Measurements from ENCODE around the gene SLC17A7.

The SLC17A7 gene

DNA sequence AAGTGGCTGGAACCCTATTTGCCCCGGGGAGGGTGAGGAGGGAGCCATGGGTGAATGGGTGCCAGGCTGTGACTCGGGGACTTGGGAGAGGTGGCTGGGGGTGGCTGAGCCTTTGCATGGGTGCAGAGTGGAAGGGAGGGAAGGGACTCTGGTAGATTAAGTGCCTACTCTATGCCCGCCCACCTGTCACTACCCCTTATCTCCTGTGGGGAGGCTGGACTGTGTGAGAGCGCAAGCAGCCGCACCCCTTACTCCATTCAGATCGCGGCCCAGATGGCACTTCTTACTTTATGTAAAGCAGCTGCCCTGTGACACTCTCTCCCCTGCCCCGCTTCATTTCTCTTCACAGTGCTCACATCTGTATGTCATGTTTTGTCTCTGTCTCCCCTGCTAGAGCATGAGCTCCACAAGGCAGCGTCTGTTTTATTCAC lies 50.4 kb downstream of the SLC17A7 start:
- TF ChIP-seq, protein P1, sequence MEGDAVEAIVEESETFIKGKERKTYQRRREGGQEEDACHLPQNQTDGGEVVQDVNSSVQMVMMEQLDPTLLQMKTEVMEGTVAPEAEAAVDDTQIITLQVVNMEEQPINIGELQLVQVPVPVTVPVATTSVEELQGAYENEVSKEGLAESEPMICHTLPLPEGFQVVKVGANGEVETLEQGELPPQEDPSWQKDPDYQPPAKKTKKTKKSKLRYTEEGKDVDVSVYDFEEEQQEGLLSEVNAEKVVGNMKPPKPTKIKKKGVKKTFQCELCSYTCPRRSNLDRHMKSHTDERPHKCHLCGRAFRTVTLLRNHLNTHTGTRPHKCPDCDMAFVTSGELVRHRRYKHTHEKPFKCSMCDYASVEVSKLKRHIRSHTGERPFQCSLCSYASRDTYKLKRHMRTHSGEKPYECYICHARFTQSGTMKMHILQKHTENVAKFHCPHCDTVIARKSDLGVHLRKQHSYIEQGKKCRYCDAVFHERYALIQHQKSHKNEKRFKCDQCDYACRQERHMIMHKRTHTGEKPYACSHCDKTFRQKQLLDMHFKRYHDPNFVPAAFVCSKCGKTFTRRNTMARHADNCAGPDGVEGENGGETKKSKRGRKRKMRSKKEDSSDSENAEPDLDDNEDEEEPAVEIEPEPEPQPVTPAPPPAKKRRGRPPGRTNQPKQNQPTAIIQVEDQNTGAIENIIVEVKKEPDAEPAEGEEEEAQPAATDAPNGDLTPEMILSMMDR (conservative IDR thresholded peaks at IDR 0.05; ENCODE audit: control insufficient read depth, insufficient read depth, low read depth, low read length), result no peak
- no peak overlapping the region for H3K4me3 ChIP-seq (ENCODE audit: control insufficient read depth, low read depth, low read length)
- no peak for DNase-seq (ENCODE audit: low read depth)

DNA sequence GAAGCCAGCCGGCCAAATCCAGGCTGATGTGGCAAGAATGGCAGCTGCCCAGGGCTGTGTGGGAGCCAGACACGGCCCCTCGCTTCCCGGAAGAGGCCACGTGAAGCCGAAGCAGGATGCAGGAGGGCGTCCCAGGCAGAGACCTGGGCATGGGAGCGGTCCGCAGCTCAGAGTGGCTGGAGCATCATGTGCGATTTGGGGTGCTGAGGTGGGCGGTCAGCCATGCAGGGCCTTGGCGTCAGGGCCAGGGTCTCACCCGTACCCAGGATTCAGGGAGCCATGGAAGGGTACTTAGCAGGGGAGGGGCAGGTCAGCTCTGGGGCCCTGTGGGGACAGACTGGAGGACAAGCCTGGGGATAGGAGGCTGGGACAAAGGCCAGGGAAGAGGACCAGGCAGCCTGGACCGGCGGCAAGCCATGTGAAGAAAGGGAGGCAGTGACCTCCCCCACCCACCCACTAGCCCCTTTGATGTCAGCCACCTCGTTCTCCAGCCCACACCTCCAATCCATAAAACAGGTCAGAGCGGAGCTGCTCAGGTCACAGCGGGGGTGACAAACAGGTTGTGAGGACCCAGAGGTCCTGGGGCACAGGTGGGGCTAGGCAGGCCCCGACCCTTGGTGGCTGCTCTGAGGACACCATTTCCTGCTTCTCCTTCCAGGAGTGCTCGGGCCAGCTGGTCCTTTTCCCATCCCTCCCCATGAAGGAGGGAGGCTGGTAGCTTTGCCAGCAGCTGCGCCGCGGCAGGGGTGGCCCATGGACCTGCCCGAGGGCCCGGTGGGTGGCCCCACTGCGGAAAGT lies 51.0 kb downstream of the SLC17A7 start:
- no peak overlapping the region for H3K4me3 ChIP-seq (ENCODE audit: control insufficient read depth, low read depth, low read length)
- TF ChIP-seq, protein P1 (conservative IDR thresholded peaks at IDR 0.05; ENCODE audit: control insufficient read depth, insufficient read depth, low read depth, low read length), result no peak

DNA sequence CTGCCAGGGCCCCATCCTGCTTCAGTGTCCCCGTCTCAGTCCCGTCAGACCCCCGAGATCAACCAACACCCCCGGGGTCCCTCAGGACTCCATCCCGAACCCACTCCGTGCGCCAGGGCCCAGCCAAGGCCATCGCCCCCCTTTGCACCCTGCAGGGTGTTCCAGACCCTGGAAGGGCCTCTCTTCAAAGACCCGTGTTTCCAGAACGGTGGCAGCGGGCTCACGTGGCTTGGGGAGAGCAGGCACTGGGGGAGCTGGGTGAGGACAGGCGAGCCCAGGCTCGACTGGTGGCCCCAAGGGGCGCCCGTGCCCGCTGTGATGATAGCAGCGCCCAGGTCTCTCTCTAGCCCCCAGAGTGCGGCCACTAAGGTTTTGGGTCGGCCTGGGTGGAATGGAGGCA lies 51.9 kb downstream of the SLC17A7 start:
- H3K4me3 ChIP-seq (ENCODE audit: control insufficient read depth, low read depth, low read length), result no peak overlapping the region
- no peak for DNase-seq (ENCODE audit: low read depth)
- TF ChIP-seq, protein P1 (conservative IDR thresholded peaks at IDR 0.05; ENCODE audit: control insufficient read depth, insufficient read depth, low read depth, low read length), result no peak

More for the DNA sequence above, 51.0 kb downstream of the SLC17A7 start:
- no peak for DNase-seq (ENCODE audit: low read depth)

DNA sequence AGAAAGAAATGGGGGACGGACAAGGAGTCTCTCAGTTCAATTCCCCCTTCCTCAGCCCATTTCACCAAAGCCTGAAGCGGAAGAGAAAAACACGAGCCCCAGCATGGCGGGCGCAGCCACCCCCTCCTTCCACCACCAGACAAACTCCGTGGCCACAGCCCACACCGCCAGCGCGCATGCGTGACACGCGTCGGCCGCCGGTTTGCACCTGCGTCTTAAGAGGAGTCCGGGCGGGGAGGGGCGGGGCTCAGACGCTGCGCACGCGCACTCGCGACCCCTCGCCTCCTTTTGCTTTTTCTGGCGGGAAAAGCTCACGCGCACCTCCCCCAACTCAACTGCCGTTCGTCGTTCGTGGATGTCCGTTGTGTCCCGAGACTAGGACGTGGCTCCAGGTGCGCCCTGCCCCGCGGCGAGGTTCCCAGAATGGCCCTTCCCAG lies 53.4 kb downstream of the SLC17A7 start, which contains the start of gene KASH5:
Gene KASH5 (plus strand): TSS at position 314 of the 437 bp plus-strand sequence. CDS start 2,635 bp downstream, outside the sequence.
- no peak within 1 kb of the TSS for H3K4me3 ChIP-seq (ENCODE audit: control insufficient read depth, low read depth, low read length)
- TF ChIP-seq, protein P1 (conservative IDR thresholded peaks at IDR 0.05; ENCODE audit: control insufficient read depth, insufficient read depth, low read depth, low read length), result no peak
- peak; percentile 52 for DNase-seq (ENCODE audit: low read depth)

DNA sequence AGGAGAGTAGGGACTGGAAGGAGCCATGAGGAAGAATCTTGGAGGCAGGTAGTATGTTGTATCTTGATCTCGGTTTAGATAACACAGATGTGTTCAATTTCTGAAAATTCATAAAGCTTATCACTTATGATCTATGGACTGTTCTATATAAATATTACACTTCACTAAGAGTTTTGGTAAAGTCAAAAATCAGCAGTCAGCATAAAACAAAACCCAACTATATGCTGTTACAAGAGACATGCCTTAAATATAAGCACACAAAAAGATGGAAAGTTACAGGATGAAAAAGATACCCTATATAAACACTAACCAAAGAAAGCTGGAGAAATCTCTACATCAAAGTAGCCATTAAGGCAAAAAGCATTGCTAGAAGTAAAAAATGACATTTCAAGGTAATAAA lies 57.7 kb downstream of the SLC17A7 start:
- no peak overlapping the region for H3K4me3 ChIP-seq (ENCODE audit: control insufficient read depth, low read depth, low read length)
- TF ChIP-seq, protein P1 (conservative IDR thresholded peaks at IDR 0.05; ENCODE audit: control insufficient read depth, insufficient read depth, low read depth, low read length), result no peak
- DNase-seq (ENCODE audit: low read depth), result no peak

DNA sequence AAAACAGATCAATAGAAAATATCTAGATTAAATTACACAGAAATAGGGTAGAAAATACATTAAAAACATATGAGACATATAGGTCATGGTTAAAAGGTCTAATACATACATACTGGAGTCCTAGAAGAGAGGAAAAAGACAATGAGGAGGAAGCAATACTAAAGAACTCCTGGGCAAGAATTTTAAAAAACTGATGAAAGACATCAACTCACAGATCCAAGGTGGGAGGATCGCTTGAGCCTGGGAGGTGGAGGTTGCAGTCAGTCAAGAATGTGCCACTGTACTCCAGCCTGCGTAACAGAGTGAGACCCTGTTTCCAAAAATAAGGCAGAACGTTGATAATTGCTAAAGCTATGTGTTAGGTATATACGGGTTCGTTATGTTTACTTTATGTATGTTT lies 58.7 kb downstream of the SLC17A7 start:
- TF ChIP-seq, protein P1 (conservative IDR thresholded peaks at IDR 0.05; ENCODE audit: control insufficient read depth, insufficient read depth, low read depth, low read length), result no peak
- no peak overlapping the region for H3K4me3 ChIP-seq (ENCODE audit: control insufficient read depth, low read depth, low read length)
- no peak for DNase-seq (ENCODE audit: low read depth)
